Astrocyte (in vitro differentiated cells and primary cell): ENCODE data around the gene ATP9A. TPM values are rescaled to one million over a fixed set of nuclear protein-coding genes. Genes with fewer than 3 reads are reported as not detected.

ENCODE experiments used
- DNase-seq: peaks from one replicate; pipeline ENCODE4 v3.0.0-alpha.2; 2010; ENCODE audit warnings: low read depth
- FAIRE-seq: peaks from 2 replicates; lab custom pipeline; 2011; peaks lifted over from hg19 to GRCh38; lab: Jason Lieb, UNC
- H2AFZ ChIP-seq: 2 replicates; pipeline ENCODE4 v1.6.0; 2012; ENCODE audit warnings: low read depth, low read length, inconsistent platforms
- H3K27ac ChIP-seq: 2 replicates; pipeline ENCODE4 v1.5.1; 2011; ENCODE audit warnings: low read depth, low read length, inconsistent platforms
- H3K27me3 ChIP-seq: 2 replicates; pipeline ENCODE4 v1.6.0; 2011; ENCODE audit warnings: low read length, inconsistent platforms; ENCODE audit not compliant: insufficient read depth
- H3K36me3 ChIP-seq: 2 replicates; pipeline ENCODE4 v1.5.1; 2011; ENCODE audit warnings: low read length, inconsistent platforms; ENCODE audit not compliant: insufficient read depth
- H3K4me1 ChIP-seq: 2 replicates; pipeline ENCODE4 v1.5.1; 2011; ENCODE audit warnings: low read length, inconsistent platforms; ENCODE audit not compliant: insufficient read depth
- H3K4me2 ChIP-seq: 2 replicates; pipeline ENCODE4 v1.6.0; 2012; ENCODE audit warnings: low read length, inconsistent platforms
- H3K4me3 ChIP-seq: 2 replicates; pipeline ENCODE4 v1.5.1; 2011; ENCODE audit warnings: low read depth, mild to moderate bottlenecking, low read length, inconsistent platforms; ENCODE audit not compliant: insufficient read depth
- H3K79me2 ChIP-seq: 2 replicates; pipeline ENCODE4 v1.6.0; 2012; ENCODE audit warnings: mild to moderate bottlenecking, low read length, inconsistent platforms; ENCODE audit not compliant: insufficient read depth
- H3K9ac ChIP-seq: 2 replicates; pipeline ENCODE4 v1.6.0; 2012; ENCODE audit warnings: mild to moderate bottlenecking, low read length, inconsistent platforms
- H3K9me3 ChIP-seq: 2 replicates; pipeline ENCODE4 v1.5.1; 2012; ENCODE audit warnings: low read depth, mild to moderate bottlenecking, low read length, inconsistent platforms; ENCODE audit not compliant: insufficient read depth
- H4K20me1 ChIP-seq: 2 replicates; pipeline ENCODE4 v1.6.0; 2012; ENCODE audit warnings: low read length, inconsistent platforms; ENCODE audit not compliant: insufficient read depth
- H3K27ac Mint-ChIP-seq: one replicate; pipeline ENCODE4 v1.8.0; 2021; ENCODE audit warnings: mild to moderate bottlenecking, mixed read lengths; ENCODE audit not compliant: unreplicated experiment
- H3K27me3 Mint-ChIP-seq: one replicate; pipeline ENCODE4 v1.8.0; 2021; ENCODE audit warnings: low read depth, mixed read lengths; ENCODE audit not compliant: unreplicated experiment
- H3K36me3 Mint-ChIP-seq: one replicate; pipeline ENCODE4 v1.8.0; 2021; ENCODE audit warnings: low read depth, mixed read lengths; ENCODE audit not compliant: unreplicated experiment
- H3K4me1 Mint-ChIP-seq: one replicate; pipeline ENCODE4 v1.8.0; 2021; ENCODE audit warnings: low read depth, mixed read lengths; ENCODE audit not compliant: unreplicated experiment
- H3K4me3 Mint-ChIP-seq: one replicate; pipeline ENCODE4 v1.8.0; 2021; ENCODE audit warnings: mild to moderate bottlenecking, moderate library complexity, mixed read lengths; ENCODE audit not compliant: unreplicated experiment
- H3K9me3 Mint-ChIP-seq: one replicate; pipeline ENCODE4 v1.8.0; 2021; ENCODE audit warnings: mild to moderate bottlenecking, mixed read lengths; ENCODE audit not compliant: unreplicated experiment
- EZH2 ChIP-seq: IDR thresholded peaks from 2 replicates; pipeline ENCODE4 v1.6.1; 2012; ENCODE audit warnings: mild to moderate bottlenecking, low read length, inconsistent platforms; ENCODE audit not compliant: insufficient read depth
- total RNA-seq: library from RNA; stranded (reverse); gene quantifications from 2 replicates; pipeline ENCODE4 v1.2.1, GENCODE V29; 2021
- TF ChIP-seq, protein P1 (sequence below): IDR thresholded peaks from 2 replicates; pipeline ENCODE4 v1.5.1; 2011; ENCODE audit warnings: low read depth, mild to moderate bottlenecking, inconsistent platforms, low read length, moderate library complexity; ENCODE audit not compliant: insufficient read depth

The ATP9A gene
- total RNA-seq, 1 donor from 2014 or later, result 12.9 TPM

DNA sequence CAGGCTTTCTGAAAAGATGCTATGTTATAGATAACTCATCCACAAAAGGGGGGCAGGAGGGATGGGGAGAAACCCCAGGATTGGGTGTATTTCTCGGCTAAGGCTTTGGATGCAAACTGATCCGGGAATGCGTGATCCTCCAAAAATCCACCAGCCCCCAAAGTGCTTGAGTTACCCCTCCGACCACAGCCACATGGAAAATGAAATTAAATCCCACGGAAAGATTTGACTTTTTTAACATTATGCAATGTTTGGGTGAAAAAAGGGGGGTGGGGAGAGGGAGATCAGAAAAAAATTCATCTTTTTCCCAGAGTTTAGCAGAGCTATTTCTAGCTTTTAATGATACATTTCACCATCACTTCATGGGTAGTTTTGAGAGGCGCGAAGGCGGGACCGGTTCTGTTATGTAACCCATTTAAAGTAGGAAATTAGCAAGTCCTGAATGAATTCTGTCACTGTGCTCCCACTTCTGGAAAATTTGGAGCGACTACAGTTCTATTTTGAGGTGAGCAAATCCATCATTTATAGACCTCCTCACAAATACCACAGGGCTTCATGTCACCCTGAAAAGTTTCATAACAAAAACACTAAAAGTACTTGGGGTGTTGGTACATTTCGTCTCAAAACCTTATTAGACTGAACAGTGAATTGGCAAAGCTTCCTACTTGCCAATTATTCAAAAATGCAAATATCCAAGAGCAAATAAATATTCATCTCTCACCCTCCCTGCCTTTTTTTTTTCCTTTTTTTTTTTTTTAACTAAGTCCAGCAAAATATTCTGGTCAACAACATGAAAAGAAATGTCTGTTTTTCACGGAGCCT is 173.7 kb downstream of the ATP9A start:
- Mint-ChIP-seq H3K4me3 (no peak overlapping the region), H3K27me3 (peaks cover 4% of the 10 kb centered on the region), H3K9me3 (no peaks in the 10 kb centered on the region), H3K36me3 (peaks cover 3% of the 10 kb centered on the region), H3K27ac (peak overlapping the region; percentile 34), H3K4me1 (peaks cover 10% of the 10 kb centered on the region)
- Histone ChIP-seq H3K36me3 (no peaks in the 10 kb centered on the region), H3K79me2 (no peaks in the 10 kb centered on the region), H3K9ac (peak overlapping the region; percentile 52), H3K4me3 (no peak overlapping the region), H2AFZ (no peak overlapping the region), H3K9me3 (no peaks in the 10 kb centered on the region), H3K4me2 (no peak overlapping the region), H3K27ac (no peak overlapping the region), H4K20me1 (no peaks in the 10 kb centered on the region), H3K27me3 (no peaks in the 10 kb centered on the region), H3K4me1 (peaks cover 5% of the 10 kb centered on the region)
- no peak for FAIRE-seq
- no peak for DNase-seq
- TF ChIP-seq, protein P1, sequence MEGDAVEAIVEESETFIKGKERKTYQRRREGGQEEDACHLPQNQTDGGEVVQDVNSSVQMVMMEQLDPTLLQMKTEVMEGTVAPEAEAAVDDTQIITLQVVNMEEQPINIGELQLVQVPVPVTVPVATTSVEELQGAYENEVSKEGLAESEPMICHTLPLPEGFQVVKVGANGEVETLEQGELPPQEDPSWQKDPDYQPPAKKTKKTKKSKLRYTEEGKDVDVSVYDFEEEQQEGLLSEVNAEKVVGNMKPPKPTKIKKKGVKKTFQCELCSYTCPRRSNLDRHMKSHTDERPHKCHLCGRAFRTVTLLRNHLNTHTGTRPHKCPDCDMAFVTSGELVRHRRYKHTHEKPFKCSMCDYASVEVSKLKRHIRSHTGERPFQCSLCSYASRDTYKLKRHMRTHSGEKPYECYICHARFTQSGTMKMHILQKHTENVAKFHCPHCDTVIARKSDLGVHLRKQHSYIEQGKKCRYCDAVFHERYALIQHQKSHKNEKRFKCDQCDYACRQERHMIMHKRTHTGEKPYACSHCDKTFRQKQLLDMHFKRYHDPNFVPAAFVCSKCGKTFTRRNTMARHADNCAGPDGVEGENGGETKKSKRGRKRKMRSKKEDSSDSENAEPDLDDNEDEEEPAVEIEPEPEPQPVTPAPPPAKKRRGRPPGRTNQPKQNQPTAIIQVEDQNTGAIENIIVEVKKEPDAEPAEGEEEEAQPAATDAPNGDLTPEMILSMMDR, result no peak
- TF ChIP-seq EZH2, result no peak

DNA sequence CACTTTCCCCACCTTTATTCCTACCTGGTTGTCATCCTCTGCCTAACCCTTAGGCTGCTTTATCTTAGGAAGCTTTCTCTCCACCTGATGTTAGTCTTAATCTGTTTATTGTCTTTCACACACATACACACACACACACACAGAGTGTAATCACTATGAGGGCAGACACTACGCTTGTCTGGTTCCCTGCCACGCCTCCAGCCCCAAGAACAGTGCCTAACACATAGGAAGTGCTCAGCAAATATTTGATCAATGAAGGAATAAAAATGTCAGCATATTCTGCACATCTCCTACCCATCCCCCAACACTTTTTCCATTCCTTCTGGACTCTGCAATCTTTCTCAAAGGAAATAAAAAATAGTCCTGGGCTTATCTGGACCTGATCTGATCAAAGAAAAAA is 174.6 kb downstream of the ATP9A start:
- no peak for FAIRE-seq
- no peaks in the 10 kb centered on the region for H3K9me3 ChIP-seq
- H3K27me3 ChIP-seq, result no peaks in the 10 kb centered on the region
- Mint-ChIP-seq H3K9me3 (no peaks in the 10 kb centered on the region), H3K27me3 (peaks cover 4% of the 10 kb centered on the region), H3K4me1 (peaks cover 10% of the 10 kb centered on the region), H3K4me3 (no peak overlapping the region), H3K36me3 (peaks cover 3% of the 10 kb centered on the region), H3K27ac (no peak overlapping the region)
- TF ChIP-seq, protein P1, result no peak
- no peak for TF ChIP-seq EZH2
- no peak overlapping the region for H3K9ac ChIP-seq
- no peak for DNase-seq
- no peaks in the 10 kb centered on the region for H3K36me3 ChIP-seq
- no peak overlapping the region for H3K4me3 ChIP-seq
- peaks cover 5% of the 10 kb centered on the region for H3K4me1 ChIP-seq
- no peaks in the 10 kb centered on the region for H3K79me2 ChIP-seq
- H4K20me1 ChIP-seq, result no peaks in the 10 kb centered on the region
- H2AFZ ChIP-seq, result no peak overlapping the region
- no peak overlapping the region for H3K4me2 ChIP-seq
- no peak overlapping the region for H3K27ac ChIP-seq

DNA sequence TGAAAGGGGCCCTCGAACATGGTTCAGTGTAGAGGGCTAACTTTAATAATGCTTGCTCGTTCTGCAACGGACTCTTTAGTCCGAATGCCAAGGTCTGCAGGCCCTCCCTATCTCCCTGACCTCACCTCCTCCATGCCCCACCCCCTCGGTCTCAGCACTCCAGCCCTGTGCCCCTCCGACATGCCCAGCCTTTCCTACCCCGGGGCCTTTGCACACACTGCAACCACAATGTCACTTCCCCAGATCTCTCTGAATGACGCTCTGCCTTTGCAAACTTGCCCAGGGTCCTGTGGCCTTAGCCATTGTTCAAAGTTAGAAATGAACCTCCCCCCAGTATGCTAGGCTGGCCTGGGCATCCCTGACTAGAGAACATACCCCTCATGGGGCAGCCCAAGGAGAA is 175.6 kb downstream of the ATP9A start:
- no peak for DNase-seq
- Mint-ChIP-seq H3K27me3 (peaks cover 4% of the 10 kb centered on the region), H3K4me3 (no peak overlapping the region), H3K9me3 (peaks cover 2% of the 10 kb centered on the region), H3K36me3 (no peaks in the 10 kb centered on the region), H3K27ac (no peak overlapping the region), H3K4me1 (peaks cover 10% of the 10 kb centered on the region)
- Histone ChIP-seq H3K4me2 (no peak overlapping the region), H3K36me3 (no peaks in the 10 kb centered on the region), H3K9me3 (no peaks in the 10 kb centered on the region), H3K27ac (no peak overlapping the region), H3K27me3 (no peaks in the 10 kb centered on the region), H3K4me3 (no peak overlapping the region), H4K20me1 (no peaks in the 10 kb centered on the region), H3K4me1 (peaks cover 5% of the 10 kb centered on the region), H2AFZ (no peak overlapping the region), H3K9ac (no peak overlapping the region), H3K79me2 (no peaks in the 10 kb centered on the region)
- FAIRE-seq, result no peak
- TF ChIP-seq, protein P1, result no peak
- TF ChIP-seq EZH2, result no peak
